Neural progenitor cell (in vitro differentiated cells): ENCODE measurements around the gene PRKCB. TPM values are rescaled to one million over a fixed set of nuclear protein-coding genes. Genes with fewer than 3 reads are reported as not detected.

ENCODE experiments used
- DNase-seq: peaks from one replicate; pipeline ENCODE4 v3.0.0-alpha.2; 2016; ENCODE audit warnings: low spot score
- H2AFZ ChIP-seq: fragments of 200-600 bp; sonication (generic); replicated peaks from 2 replicates; pipeline ENCODE4 v1.6.1; 2016; ENCODE audit warnings: antibody characterized with exemption
- H3F3A ChIP-seq: fragments of 200-600 bp; sonication (generic); 2 replicates; pipeline ENCODE4 v1.6.1; 2016; ENCODE audit warnings: antibody characterized with exemption, low read depth
- H3K27ac ChIP-seq: fragments of 200-600 bp; sonication (generic); 2 replicates; pipeline ENCODE4 v1.5.1; 2016; ENCODE audit warnings: mild to moderate bottlenecking
- H3K27me3 ChIP-seq: fragments of 200-600 bp; sonication (generic); 2 replicates; pipeline ENCODE4 v1.6.1; 2016; ENCODE audit warnings: mild to moderate bottlenecking, moderate library complexity
- H3K36me3 ChIP-seq: fragments of 200-600 bp; sonication (generic); 2 replicates; pipeline ENCODE4 v1.5.1; 2016
- H3K4me1 ChIP-seq: fragments of 200-600 bp; sonication (generic); 2 replicates; pipeline ENCODE4 v1.6.1; 2016; ENCODE audit warnings: mixed run types
- H3K4me2 ChIP-seq: fragments of 200-600 bp; sonication (generic); 2 replicates; pipeline ENCODE4 v1.6.1; 2016
- H3K4me3 ChIP-seq: fragments of 200-600 bp; sonication (generic); 2 replicates; pipeline ENCODE4 v1.5.1; 2016
- H3K79me2 ChIP-seq: fragments of 200-600 bp; sonication (generic); 2 replicates; pipeline ENCODE4 v1.6.1; 2016; ENCODE audit warnings: low read depth
- H3K9ac ChIP-seq: fragments of 200-600 bp; sonication (generic); 2 replicates; pipeline ENCODE4 v1.6.1; 2016
- H3K9me3 ChIP-seq: fragments of 200-600 bp; sonication (generic); 2 replicates; pipeline ENCODE4 v1.5.1; 2016; ENCODE audit warnings: low read depth
- H4K20me1 ChIP-seq: fragments of 200-600 bp; sonication (generic); 2 replicates; pipeline ENCODE4 v1.6.1; 2016; ENCODE audit warnings: low read depth
- H3K27ac Mint-ChIP-seq: 3 replicates; pipeline ENCODE4 v1.8.0; 2021; ENCODE audit warnings: mixed read lengths
- H3K27me3 Mint-ChIP-seq: 2 replicates; pipeline ENCODE4 v1.8.0; 2022; ENCODE audit warnings: low read depth, mild to moderate bottlenecking, inconsistent platforms, moderate library complexity, mixed read lengths; ENCODE audit not compliant: insufficient read depth
- H3K36me3 Mint-ChIP-seq: 3 replicates; pipeline ENCODE4 v1.8.0; 2021; ENCODE audit warnings: mixed read lengths
- H3K4me1 Mint-ChIP-seq: 3 replicates; pipeline ENCODE4 v1.8.0; 2021; ENCODE audit warnings: mixed read lengths
- H3K4me3 Mint-ChIP-seq: 3 replicates; pipeline ENCODE4 v1.8.0; 2021; ENCODE audit warnings: mild to moderate bottlenecking, moderate library complexity, mixed read lengths
- H3K9me3 Mint-ChIP-seq: 3 replicates; pipeline ENCODE4 v1.8.0; 2020; ENCODE audit warnings: mixed read lengths
- CTCF ChIP-seq: fragments of 200-600 bp; sonication (generic); IDR thresholded peaks from 2 replicates; pipeline ENCODE4 v1.5.1; 2017; ENCODE audit warnings: antibody characterized with exemption, mild to moderate bottlenecking
- EZH2 ChIP-seq: fragments of 200-600 bp; sonication (generic); IDR thresholded peaks from 2 replicates; pipeline ENCODE4 v1.6.1; 2017; ENCODE audit warnings: antibody characterized with exemption, mild to moderate bottlenecking, moderate library complexity
- EZH2phosphoT487 ChIP-seq: fragments of 200-600 bp; sonication (generic); IDR thresholded peaks from 2 replicates; pipeline ENCODE4 v1.6.1; 2017; ENCODE audit warnings: antibody characterized with exemption
- total RNA-seq: library from RNA; depleted of rRNA; stranded (reverse); fragments of >200 nt; gene quantifications from 2 replicates; pipeline ENCODE4 v1.2.3, GENCODE V29; 2015; ENCODE audit warnings: low replicate concordance

PRKCB gene
- total RNA-seq, 1 donor from 2014 or later: 9.5 TPM

DNA sequence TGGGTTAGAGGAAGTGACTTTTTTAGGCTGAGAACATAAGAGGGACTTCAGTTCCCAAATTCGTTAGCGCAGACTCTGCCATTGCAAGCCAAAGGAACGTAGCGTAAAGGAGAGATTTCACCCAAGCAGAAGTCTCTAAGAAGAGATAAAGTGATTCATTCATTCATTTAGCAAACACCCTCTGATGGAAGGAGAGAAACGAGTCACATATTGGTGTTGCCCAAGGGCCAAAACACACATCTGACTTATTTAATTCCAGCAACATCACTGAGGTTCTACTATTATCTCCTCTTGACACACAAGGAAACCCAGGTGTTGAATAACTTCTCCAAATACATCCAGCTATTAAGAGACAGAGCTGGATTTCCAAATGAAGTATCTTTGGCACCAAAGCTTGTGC, 334.6 kb downstream of the PRKCB start:
- Mint-ChIP-seq H3K27me3 (peaks cover 9% of the 10 kb centered on the region), H3K4me1 (no peaks in the 10 kb centered on the region), H3K27ac (no peak overlapping the region), H3K9me3 (no peaks in the 10 kb centered on the region), H3K36me3 (no peaks in the 10 kb centered on the region), H3K4me3 (no peak overlapping the region)
- no peak for TF ChIP-seq CTCF
- no peak for TF ChIP-seq EZH2
- no peak for TF ChIP-seq EZH2phosphoT487
- H3K36me3 ChIP-seq: no peaks in the 10 kb centered on the region
- H3K4me1 ChIP-seq: no peaks in the 10 kb centered on the region
- no peak overlapping the region for H3K9ac ChIP-seq
- H3K27ac ChIP-seq: no peak overlapping the region
- no peak for DNase-seq
- H3K4me2 ChIP-seq: no peak overlapping the region
- H3K27me3 ChIP-seq: no peaks in the 10 kb centered on the region
- H2AFZ ChIP-seq: no peak overlapping the region
- H3K4me3 ChIP-seq: no peak overlapping the region
- H4K20me1 ChIP-seq: no peaks in the 10 kb centered on the region
- no peaks in the 10 kb centered on the region for H3K79me2 ChIP-seq
- no peaks in the 10 kb centered on the region for H3F3A ChIP-seq
- H3K9me3 ChIP-seq: no peaks in the 10 kb centered on the region

- Histone ChIP-seq H3K27me3 (no peaks in the 10 kb centered on the region), H3K4me2 (no peak overlapping the region), H2AFZ (no peak overlapping the region), H3K4me3 (no peak overlapping the region), H3K9me3 (no peaks in the 10 kb centered on the region), H3K27ac (no peak overlapping the region), H3F3A (no peaks in the 10 kb centered on the region), H3K79me2 (no peaks in the 10 kb centered on the region), H3K4me1 (no peaks in the 10 kb centered on the region), H3K9ac (no peak overlapping the region), H4K20me1 (peaks cover 13% of the 10 kb centered on the region), H3K36me3 (no peaks in the 10 kb centered on the region)
- no peak for DNase-seq
- TF ChIP-seq CTCF: no peak
- no peak for TF ChIP-seq EZH2phosphoT487
- TF ChIP-seq EZH2: no peak
- Mint-ChIP-seq H3K4me3 (no peak overlapping the region), H3K4me1 (no peaks in the 10 kb centered on the region), H3K27me3 (peaks cover 7% of the 10 kb centered on the region), H3K36me3 (no peaks in the 10 kb centered on the region), H3K9me3 (no peaks in the 10 kb centered on the region), H3K27ac (no peak overlapping the region)
Measured at GRCh38 chr16:24174504-24174903, 338.7 kb downstream of the PRKCB start.

DNA sequence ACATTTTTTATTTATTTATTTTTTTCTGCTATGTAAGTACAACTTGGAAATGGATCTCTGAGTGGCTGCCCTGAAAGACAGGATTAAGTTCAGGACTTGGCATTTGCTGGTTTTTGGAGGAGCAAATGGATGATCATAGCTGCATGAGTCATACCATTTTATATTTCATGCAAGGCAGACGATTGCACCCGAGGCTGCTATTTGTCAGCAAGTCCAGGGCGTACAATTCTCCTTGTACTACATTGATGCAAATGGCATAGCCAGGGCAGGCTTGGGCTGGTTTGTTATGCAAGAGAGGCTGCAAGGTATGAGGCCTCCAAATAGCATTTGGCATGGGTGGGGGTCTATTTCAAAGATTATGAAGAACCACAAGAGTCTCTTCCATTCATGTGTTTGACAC, 339.2 kb downstream of the PRKCB start:
- peaks cover 16% of the 10 kb centered on the region for H4K20me1 ChIP-seq
- no peaks in the 10 kb centered on the region for H3K9me3 ChIP-seq
- no peaks in the 10 kb centered on the region for H3K27me3 ChIP-seq
- H3K36me3 ChIP-seq: no peaks in the 10 kb centered on the region
- H3F3A ChIP-seq: no peaks in the 10 kb centered on the region
- TF ChIP-seq CTCF (no peak), EZH2phosphoT487 (no peak), EZH2 (no peak)
- no peak overlapping the region for H2AFZ ChIP-seq
- Mint-ChIP-seq H3K9me3 (no peaks in the 10 kb centered on the region), H3K4me3 (no peak overlapping the region), H3K36me3 (no peaks in the 10 kb centered on the region), H3K4me1 (no peaks in the 10 kb centered on the region), H3K27ac (no peak overlapping the region), H3K27me3 (peaks cover 7% of the 10 kb centered on the region)
- no peak overlapping the region for H3K27ac ChIP-seq
- H3K4me1 ChIP-seq: no peaks in the 10 kb centered on the region
- H3K79me2 ChIP-seq: no peaks in the 10 kb centered on the region
- H3K4me3 ChIP-seq: no peak overlapping the region
- H3K4me2 ChIP-seq: no peak overlapping the region
- H3K9ac ChIP-seq: no peak overlapping the region
- DNase-seq: no peak

DNA sequence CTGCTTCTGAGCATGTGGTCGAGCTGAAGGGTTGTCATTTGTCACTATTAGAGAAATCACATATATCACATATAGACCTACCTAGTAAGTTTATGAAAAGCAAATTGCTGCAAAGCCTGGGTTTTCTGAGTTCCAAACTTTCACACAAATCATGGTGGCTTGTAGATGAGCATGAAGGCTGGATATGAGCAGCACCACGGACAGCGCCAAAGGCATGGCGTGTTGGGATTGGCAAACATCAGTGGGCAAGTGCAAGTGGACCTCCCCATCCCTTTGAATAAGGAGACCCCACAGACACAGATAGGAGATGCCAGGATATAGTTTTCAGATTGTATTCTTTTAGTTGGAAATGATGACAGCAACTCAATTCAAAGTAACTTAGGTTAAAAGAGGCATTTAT, 342.7 kb downstream of the PRKCB start:
- H3K4me1 Mint-ChIP-seq: no peaks in the 10 kb centered on the region
- Histone ChIP-seq H3K36me3 (no peaks in the 10 kb centered on the region), H3K9ac (no peak overlapping the region), H3K27ac (no peak overlapping the region), H3K79me2 (no peaks in the 10 kb centered on the region), H3K27me3 (no peaks in the 10 kb centered on the region), H3F3A (no peaks in the 10 kb centered on the region), H3K4me3 (no peak overlapping the region), H3K9me3 (no peaks in the 10 kb centered on the region), H3K4me2 (no peak overlapping the region), H4K20me1 (peaks cover 22% of the 10 kb centered on the region), H2AFZ (no peak overlapping the region), H3K4me1 (no peaks in the 10 kb centered on the region)
- H3K27me3 Mint-ChIP-seq: peaks cover 4% of the 10 kb centered on the region
- peak; percentile 74 for DNase-seq
- H3K27ac Mint-ChIP-seq: no peak overlapping the region
- H3K9me3 Mint-ChIP-seq: no peaks in the 10 kb centered on the region
- H3K4me3 Mint-ChIP-seq: no peak overlapping the region
- H3K36me3 Mint-ChIP-seq: no peaks in the 10 kb centered on the region
- no peak for TF ChIP-seq CTCF
